PC-9 (cell line): ENCODE data around the gene PAQR6.

Experiments used
- CTCF ChIP-seq: fragments of 200-600 bp; sonication (generic); conservative IDR thresholded peaks from 2 replicates; pipeline ENCODE4 v1.6.1; 2017; ENCODE audit warnings: mixed run types, antibody characterized with exemption, mild to moderate bottlenecking, moderate library complexity
- EZH2 ChIP-seq: fragments of 200-600 bp; sonication (generic); IDR thresholded peaks from 2 replicates; pipeline ENCODE4 v1.8.0; 2017; ENCODE audit warnings: antibody characterized with exemption, low read depth

DNA sequence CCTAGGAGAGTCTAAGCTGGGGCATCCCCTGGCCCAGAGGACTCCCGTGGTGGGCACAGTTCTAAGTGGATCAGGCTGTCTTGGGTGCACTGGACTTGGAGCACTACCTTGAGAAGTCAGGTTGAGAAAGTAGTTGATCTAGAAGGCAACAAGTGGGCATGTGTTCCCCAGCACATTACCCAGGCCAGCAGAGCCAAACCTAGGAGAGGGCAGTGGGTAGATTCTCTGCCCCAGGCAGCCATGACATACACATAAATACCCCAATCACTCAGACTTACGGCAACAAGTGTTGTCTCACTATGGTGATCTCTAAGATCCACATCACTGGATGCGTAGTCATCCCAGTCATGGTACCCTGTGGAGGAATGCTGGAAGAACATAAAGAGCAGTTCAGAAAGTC is 36.6 kb downstream of the PAQR6 start:
- TF ChIP-seq CTCF (no peak), EZH2 (no peak)
